ENCODE results near the gene TTLL3.

TTLL3 gene

GRCh38 chr3:9838856-9839255 is 28.8 kb downstream of the TTLL3 start:
- Histone ChIP-seq H3K36me3 (ENCODE audit: low read length) (no peaks in the 10 kb centered on the region; the same call in 1 of the 2 replicates), H3K9me2 (replicated peaks; ENCODE audit: insufficient read depth, low read length) (no peaks in the 10 kb centered on the region), H3K27me3 (ENCODE audit: low read length) (no peaks in the 10 kb centered on the region), H3K9me3 (ENCODE audit: insufficient read depth, low read length) (no peaks in the 10 kb centered on the region), H3K4me3 (ENCODE audit: insufficient read depth, low read length, poor library complexity, severe bottlenecking) (no peak overlapping the region), H4K20me1 (ENCODE audit: low read depth, low read length) (no peaks in the 10 kb centered on the region), H3K4me2 (ENCODE audit: low read depth, low read length, poor library complexity, severe bottlenecking) (no peak overlapping the region), H3K27ac (ENCODE audit: low read depth, low read length) (no peak overlapping the region), H2AFZ (ENCODE audit: low read depth, low read length, severe bottlenecking) (no peak overlapping the region), H3K9ac (ENCODE audit: low read length) (no peak overlapping the region), H3F3A (ENCODE audit: insufficient read depth) (no peaks in the 10 kb centered on the region), H3K79me2 (ENCODE audit: insufficient read depth, low read length) (no peaks in the 10 kb centered on the region)
- no peak for TF ChIP-seq EZH2phosphoT487 (conservative IDR thresholded peaks at IDR 0.05; ENCODE audit: low read length)
- TF ChIP-seq, protein P1, sequence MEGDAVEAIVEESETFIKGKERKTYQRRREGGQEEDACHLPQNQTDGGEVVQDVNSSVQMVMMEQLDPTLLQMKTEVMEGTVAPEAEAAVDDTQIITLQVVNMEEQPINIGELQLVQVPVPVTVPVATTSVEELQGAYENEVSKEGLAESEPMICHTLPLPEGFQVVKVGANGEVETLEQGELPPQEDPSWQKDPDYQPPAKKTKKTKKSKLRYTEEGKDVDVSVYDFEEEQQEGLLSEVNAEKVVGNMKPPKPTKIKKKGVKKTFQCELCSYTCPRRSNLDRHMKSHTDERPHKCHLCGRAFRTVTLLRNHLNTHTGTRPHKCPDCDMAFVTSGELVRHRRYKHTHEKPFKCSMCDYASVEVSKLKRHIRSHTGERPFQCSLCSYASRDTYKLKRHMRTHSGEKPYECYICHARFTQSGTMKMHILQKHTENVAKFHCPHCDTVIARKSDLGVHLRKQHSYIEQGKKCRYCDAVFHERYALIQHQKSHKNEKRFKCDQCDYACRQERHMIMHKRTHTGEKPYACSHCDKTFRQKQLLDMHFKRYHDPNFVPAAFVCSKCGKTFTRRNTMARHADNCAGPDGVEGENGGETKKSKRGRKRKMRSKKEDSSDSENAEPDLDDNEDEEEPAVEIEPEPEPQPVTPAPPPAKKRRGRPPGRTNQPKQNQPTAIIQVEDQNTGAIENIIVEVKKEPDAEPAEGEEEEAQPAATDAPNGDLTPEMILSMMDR (IDR thresholded peaks at IDR 0.05; ENCODE audit: insufficient read depth, low read length, poor library complexity, severe bottlenecking): no peak

GRCh38 chr3:9841015-9841414 is 31.0 kb downstream of the TTLL3 start:
- H3K9me3 ChIP-seq (ENCODE audit: insufficient read depth, low read length): no peaks in the 10 kb centered on the region
- H3K4me3 ChIP-seq (ENCODE audit: insufficient read depth, low read length, poor library complexity, severe bottlenecking): no peak overlapping the region
- no peaks in the 10 kb centered on the region for H4K20me1 ChIP-seq (ENCODE audit: low read depth, low read length)
- no peaks in the 10 kb centered on the region for H3K36me3 ChIP-seq (ENCODE audit: low read length)
- no peak overlapping the region for H2AFZ ChIP-seq (ENCODE audit: low read depth, low read length, severe bottlenecking)
- H3K9ac ChIP-seq (ENCODE audit: low read length): no peak overlapping the region
- H3K27ac ChIP-seq (ENCODE audit: low read depth, low read length): no peak overlapping the region
- no peaks in the 10 kb centered on the region for H3F3A ChIP-seq (ENCODE audit: insufficient read depth)
- no peaks in the 10 kb centered on the region for H3K9me2 ChIP-seq (replicated peaks; ENCODE audit: insufficient read depth, low read length)
- no peak overlapping the region for H3K4me2 ChIP-seq (ENCODE audit: low read depth, low read length, poor library complexity, severe bottlenecking)
- TF ChIP-seq, protein P1 (IDR thresholded peaks at IDR 0.05; ENCODE audit: insufficient read depth, low read length, poor library complexity, severe bottlenecking): no peak
- no peak for TF ChIP-seq EZH2phosphoT487 (conservative IDR thresholded peaks at IDR 0.05; ENCODE audit: low read length)
- no peaks in the 10 kb centered on the region for H3K79me2 ChIP-seq (ENCODE audit: insufficient read depth, low read length)
- no peaks in the 10 kb centered on the region for H3K27me3 ChIP-seq (ENCODE audit: low read length)

DNA sequence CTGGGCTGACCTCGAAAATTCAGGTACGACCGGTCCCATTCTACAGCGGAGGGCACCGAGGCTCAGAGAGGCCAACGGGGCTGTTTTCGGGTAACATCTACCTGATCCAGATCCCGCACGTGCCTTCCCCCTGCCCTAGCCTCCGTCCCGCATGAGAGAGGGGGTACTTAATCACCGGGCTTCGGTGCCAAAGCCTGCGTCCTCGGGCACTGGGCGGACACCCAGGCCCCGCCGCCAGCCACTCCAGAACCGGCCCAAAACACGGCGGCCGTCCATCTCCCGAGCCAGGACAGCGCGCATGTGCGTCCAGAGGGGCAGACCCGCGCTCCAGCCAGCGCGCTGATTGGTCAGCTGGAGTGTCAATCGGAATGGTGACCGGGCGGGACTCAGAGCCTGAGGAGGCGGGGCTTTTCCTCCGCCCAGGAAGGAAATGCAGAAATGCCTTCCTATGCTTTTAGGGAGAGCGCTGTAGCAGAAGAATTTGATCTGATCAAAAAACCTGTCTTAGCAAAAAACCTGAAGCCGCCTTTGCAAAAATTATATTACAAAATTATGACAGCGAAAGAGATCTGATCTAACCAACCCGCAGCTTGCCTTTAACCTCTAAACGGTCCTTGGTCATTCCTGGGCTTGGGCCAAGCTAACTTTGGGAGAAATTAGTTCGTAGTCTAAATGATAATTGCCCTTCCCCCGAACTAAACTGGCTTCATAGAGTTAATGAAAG is 33.8 kb downstream of the TTLL3 start, which contains the start of gene RPUSD3:
TSS of gene RPUSD3 (minus strand) at position 294 of the 724 bp plus-strand sequence. CDS start at position 276, 18 bp downstream.
- Histone ChIP-seq H3K9me3 (ENCODE audit: insufficient read depth, low read length) (no peaks in the 10 kb centered on the region), H3K27ac (ENCODE audit: low read depth, low read length) (peak within 1 kb of the TSS; percentile 4; the same call in 1 of the 2 replicates), H3K79me2 (ENCODE audit: insufficient read depth, low read length) (no peaks in the 10 kb centered on the region), H3F3A (ENCODE audit: insufficient read depth) (no peaks in the 10 kb centered on the region), H3K36me3 (ENCODE audit: low read length) (no peaks in the 10 kb centered on the region), H3K4me2 (ENCODE audit: low read depth, low read length, poor library complexity, severe bottlenecking) (peak within 1 kb of the TSS; percentile 76), H3K4me3 (ENCODE audit: insufficient read depth, low read length, poor library complexity, severe bottlenecking) (peak within 1 kb of the TSS; percentile 65), H3K9me2 (replicated peaks; ENCODE audit: insufficient read depth, low read length) (no peaks in the 10 kb centered on the region), H3K9ac (ENCODE audit: low read length) (peak within 1 kb of the TSS; percentile 77), H3K27me3 (ENCODE audit: low read length) (no peaks in the 10 kb centered on the region), H4K20me1 (ENCODE audit: low read depth, low read length) (no peaks in the 10 kb centered on the region), H2AFZ (ENCODE audit: low read depth, low read length, severe bottlenecking) (peak within 1 kb of the TSS; percentile 97)
- no peak for TF ChIP-seq EZH2phosphoT487 (conservative IDR thresholded peaks at IDR 0.05; ENCODE audit: low read length)
- TF ChIP-seq, protein P1 (IDR thresholded peaks at IDR 0.05; ENCODE audit: insufficient read depth, low read length, poor library complexity, severe bottlenecking): no peak

All from SU-DHL-6 (cell line).